ENCODE results near the gene ID2.

The ID2 gene

GRCh38 chr2:8681786-8682692 lies at the start of gene ID2:
TSS of gene ID2 (plus strand) at chr2:8682056. CDS start at chr2:8682166, 110 bp downstream.
- DNase-seq (ENCODE audit: low spot score) = peak; percentile 95

DNA sequence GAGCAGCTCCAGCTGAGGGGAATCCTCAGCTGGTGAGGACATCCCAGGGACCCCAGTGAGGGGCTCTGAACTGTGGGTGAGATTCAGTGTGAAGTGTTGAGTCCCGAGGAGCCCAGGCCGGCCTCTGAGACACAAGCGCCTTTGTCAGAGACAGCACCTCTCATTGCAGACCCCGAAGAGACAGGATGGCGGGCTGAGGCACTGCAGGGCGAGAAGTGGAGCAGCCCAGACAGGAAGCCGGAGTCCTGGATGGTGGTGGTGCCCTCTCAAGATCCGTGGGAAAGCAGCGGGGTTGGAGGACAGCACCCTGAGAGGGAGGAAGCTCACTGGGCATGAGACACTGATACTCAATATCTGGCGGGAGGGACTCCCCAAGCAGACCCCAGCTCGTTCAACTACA lies 49.1 kb upstream of the ID2 start:
- no peak for DNase-seq (ENCODE audit: low spot score)

DNA sequence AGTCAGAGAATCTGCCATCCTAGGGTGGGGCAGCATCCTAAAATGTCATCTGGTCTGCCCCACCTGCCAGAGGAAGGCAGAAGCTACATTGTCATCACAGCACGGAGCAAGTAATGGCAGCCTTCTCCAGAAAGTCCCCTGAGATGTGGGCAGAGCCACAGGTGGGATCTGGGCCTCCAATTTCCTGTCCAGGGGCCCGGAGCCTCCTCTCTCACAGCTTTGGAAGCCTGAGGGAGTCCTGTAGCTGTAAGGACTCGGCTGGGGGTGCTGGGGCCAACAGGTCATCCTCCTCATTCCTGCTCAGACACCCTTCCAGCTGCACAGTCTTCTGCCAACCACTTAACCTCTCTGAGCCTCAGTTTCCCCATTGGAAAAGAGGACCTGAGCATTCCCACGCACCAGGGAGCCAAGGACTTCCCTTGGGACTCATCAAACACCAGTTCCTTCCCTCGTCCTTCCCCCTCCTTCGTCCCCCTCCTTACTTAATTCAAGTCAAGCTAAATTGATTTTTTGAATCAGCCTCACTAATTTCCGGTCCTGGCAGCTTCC lies 48.6 kb upstream of the ID2 start:
- DNase-seq (ENCODE audit: low spot score) = no peak

DNA sequence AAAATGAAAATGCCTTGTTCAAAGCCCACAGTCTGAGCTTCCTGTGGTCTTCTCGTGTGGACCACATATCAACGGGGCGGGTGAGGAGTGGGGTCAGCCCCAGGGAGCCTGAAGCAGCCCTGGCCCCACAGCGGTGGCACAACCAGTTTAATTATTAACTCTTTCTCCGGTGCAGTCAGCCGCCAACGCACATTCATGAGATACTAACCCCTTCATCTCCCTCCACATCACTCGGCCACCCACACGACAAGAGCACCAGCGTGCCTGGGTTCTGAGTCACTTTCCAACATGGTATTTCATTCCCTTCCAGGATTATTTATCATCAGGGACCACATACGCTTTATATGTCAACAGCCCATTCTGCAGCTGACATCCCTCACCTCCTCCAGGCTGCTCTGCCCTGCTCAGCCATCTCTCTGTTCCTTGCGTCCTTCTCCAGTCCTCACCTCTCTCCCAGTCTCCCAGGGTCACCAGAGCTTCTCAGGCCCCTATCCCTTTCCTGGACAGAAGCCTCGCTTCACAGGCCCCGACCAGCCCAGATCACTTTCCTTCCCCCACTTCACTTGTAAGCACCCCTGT lies 48.0 kb upstream of the ID2 start:
- no peak for DNase-seq (ENCODE audit: low spot score)

- no peak for DNase-seq (ENCODE audit: low spot score)
Measured at GRCh38 chr2:8634466-8635172, 47.2 kb upstream of the ID2 start.

- no peak for DNase-seq (ENCODE audit: low spot score)
Measured at GRCh38 chr2:8636041-8636491, 45.8 kb upstream of the ID2 start.

GRCh38 chr2:8636721-8637636 lies 44.9 kb upstream of the ID2 start:
- no peak for DNase-seq (ENCODE audit: low spot score)

GRCh38 chr2:8638327-8638726 lies 43.5 kb upstream of the ID2 start:
- no peak for DNase-seq (ENCODE audit: low spot score)

- DNase-seq (ENCODE audit: low spot score) = no peak
Measured at GRCh38 chr2:8639122-8639635, 42.7 kb upstream of the ID2 start.

DNA sequence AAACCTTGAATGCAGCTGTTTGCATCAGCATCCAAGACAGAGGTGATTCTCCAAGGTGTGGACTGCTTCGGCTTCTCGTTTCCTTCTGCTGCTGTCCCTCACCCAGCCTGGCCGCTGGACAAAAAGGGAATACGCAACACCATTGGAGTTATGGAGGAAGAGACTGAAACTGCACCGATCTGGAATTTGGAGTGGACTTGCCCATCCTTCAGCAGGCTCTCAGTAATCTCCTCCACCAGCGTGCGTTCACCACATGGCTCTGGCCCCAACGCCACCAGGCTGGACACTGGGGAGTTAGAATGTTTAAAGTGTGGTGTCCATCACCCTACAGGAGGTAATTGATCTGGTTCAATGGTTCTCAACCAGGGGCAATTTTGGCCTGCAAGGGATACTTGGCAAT lies 41.4 kb upstream of the ID2 start:
- DNase-seq (ENCODE audit: low spot score) = no peak

DNA sequence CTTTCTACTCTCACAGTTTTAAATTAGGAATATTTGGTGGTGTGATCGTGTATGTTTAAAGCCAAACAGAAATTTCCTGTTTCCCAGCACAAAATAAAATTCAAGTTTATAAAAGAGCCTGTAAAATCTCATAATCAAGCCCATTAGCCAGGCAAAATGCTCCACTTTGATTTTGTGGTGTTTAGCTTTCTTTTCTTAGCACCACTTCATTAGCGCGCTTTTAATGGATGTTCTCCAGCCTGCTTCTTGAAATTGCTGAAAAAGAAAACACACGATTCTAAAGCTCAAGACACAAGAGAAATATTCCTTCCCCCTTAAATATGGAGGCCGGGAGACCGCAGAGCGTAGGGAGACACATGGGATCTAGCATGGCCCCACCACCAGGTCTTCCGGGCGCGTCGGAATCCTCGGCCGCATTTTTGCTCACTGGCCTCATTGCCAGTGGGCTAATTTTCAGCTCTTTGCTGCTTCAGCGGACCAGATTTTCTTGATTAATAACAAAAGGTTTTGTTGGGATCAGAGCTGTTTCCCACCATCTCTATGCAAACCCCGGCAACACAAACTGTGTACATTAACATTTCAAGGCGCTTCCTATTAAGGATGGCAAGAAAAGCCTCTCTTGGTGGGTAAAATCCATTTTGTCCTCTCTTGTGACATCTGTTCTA lies 40.4 kb upstream of the ID2 start:
- no peak for DNase-seq (ENCODE audit: low spot score)

- DNase-seq (ENCODE audit: low spot score) = no peak
Measured at GRCh38 chr2:8642366-8643068, 39.3 kb upstream of the ID2 start.

DNA sequence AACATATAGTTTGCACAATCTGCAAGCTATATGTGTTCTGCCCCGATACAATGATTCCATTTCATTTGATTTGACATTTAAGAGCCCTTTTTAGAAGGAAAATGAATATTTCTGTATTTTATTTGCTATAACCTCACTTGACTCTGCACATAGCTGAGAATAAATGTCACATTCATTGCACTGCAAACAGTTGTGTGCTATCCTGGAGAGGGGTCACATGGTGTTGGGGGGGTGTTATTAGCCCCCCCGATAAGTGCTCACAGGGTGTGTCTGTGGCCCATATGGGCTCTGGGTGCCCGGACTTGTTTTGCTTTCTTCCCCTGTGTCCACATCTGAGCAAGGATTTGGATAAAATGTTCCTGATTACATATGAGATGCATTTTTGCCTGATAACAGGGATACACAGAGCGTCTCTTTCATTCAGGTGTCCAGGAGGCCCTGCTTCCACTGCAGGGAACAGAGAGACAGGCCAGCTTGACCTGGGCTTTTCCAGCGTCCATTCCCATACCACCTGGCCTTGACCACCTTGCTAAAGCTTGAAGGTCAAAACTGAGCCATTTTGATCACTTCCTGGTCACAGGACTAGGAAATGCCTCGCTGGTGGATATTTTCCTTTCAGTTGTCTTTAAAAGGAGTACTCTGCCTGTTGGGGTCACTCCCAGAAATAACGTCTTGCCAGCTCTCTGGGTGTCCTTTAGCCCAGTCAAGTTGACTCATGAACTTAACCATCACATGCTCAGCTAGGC lies 38.4 kb upstream of the ID2 start:
- DNase-seq (ENCODE audit: low spot score) = no peak

DNA sequence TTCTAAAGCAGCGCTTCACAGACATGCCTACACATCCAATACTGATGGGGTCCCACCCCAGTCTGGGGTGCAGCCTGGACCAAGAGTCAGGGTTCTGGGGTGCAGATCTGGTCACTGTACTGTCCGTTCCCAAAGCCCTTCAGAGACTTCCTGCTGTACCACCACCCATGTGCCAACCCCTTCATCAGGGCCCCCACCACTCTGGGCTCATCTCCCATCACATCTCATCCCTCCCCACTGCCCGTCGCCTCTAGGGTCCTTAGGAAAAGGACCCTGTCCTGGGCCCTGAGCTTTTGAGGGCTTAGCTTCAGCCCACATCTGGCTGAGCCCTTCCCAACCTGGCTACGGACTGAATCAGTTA lies 37.9 kb upstream of the ID2 start:
- no peak for DNase-seq (ENCODE audit: low spot score)

GRCh38 chr2:8644605-8645175 lies 37.2 kb upstream of the ID2 start:
- DNase-seq (ENCODE audit: low spot score) = no peak

GRCh38 chr2:8645176-8645831 lies 36.6 kb upstream of the ID2 start:
- DNase-seq (ENCODE audit: low spot score) = no peak

DNA sequence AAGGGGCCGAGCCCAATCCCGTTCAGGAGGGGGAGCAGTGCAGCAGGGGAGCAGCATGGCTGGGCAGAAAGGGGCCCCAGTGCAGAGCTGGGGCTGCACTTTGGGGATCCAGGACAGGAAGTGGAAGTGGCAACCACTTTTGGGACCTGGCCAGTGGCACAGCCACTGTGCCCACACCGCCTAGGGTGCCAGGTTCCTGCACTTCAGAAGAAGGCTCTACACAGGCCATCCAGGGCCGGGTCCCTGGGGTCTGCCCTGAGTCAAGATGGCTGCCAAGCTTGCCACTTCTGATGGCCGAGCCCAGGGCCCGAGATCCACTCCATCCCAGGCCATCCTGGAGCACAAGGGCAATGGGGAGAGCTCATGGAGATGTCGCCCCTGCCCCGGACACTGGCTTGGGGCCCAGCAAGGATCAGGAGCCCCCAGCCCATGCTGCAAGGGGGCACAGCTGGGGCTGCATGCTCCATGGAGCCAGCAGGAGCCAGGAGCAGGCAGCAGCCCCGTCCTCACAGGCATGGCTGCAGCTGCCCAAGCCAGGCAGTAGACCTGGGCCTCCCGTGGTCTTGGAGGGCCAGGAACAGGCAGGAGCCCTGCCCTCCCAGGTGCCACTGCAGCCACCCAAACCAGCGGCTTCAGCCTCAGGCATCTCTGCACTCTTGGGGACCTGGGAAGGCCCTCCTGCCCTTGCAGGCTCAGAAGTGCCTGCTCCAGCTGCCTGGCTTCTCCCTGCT lies 35.0 kb upstream of the ID2 start:
- no peak for DNase-seq (ENCODE audit: low spot score)

- DNase-seq (ENCODE audit: low spot score) = no peak
Measured at GRCh38 chr2:8647462-8647857, 34.4 kb upstream of the ID2 start.

Data from D341Med (cell line).